Mesothelial cell of epicardium (in vitro differentiated cells): Measurements from ENCODE around the gene CDKN2D. TPM values are rescaled to one million over a fixed set of nuclear protein-coding genes. Genes with fewer than 3 reads are reported as not detected.

Experiments used
- DNase-seq, 2 experiments: peaks; one replicate each; pipeline ENCODE4 v3.0.0; 2021; ENCODE audit warnings: low spot score in 2 of 2; ENCODE audit not compliant: unreplicated experiment in 2 of 2
- H3K27ac Mint-ChIP-seq: 2 replicates; pipeline ENCODE4 v1.8.0; 2021; ENCODE audit warnings: mixed read lengths
- H3K27me3 Mint-ChIP-seq: 2 replicates; pipeline ENCODE4 v1.8.0; 2021; ENCODE audit warnings: low read depth, mixed read lengths
- H3K36me3 Mint-ChIP-seq: 2 replicates; pipeline ENCODE4 v1.8.0; 2021; ENCODE audit warnings: mixed read lengths
- H3K4me1 Mint-ChIP-seq: 2 replicates; pipeline ENCODE4 v1.8.0; 2021; ENCODE audit warnings: mixed read lengths
- H3K4me3 Mint-ChIP-seq: 2 replicates; pipeline ENCODE4 v1.8.0; 2021; ENCODE audit warnings: mild to moderate bottlenecking, moderate library complexity, mixed read lengths
- H3K9me3 Mint-ChIP-seq: 2 replicates; pipeline ENCODE4 v1.8.0; 2021; ENCODE audit warnings: mixed read lengths
- CTCF ChIP-seq: fragments of 200-600 bp; sonication (generic); IDR thresholded peaks from one replicate; pipeline ENCODE4 v1.5.0; 2021; ENCODE audit warnings: antibody characterized with exemption; ENCODE audit not compliant: unreplicated experiment
- total RNA-seq: library from RNA; stranded (reverse); gene quantifications from 3 replicates; pipeline ENCODE4 v1.2.1, GENCODE V29; 2021

Gene CDKN2D
- total RNA-seq, 1 donor from 2014 or later = 3.1 TPM

DNA sequence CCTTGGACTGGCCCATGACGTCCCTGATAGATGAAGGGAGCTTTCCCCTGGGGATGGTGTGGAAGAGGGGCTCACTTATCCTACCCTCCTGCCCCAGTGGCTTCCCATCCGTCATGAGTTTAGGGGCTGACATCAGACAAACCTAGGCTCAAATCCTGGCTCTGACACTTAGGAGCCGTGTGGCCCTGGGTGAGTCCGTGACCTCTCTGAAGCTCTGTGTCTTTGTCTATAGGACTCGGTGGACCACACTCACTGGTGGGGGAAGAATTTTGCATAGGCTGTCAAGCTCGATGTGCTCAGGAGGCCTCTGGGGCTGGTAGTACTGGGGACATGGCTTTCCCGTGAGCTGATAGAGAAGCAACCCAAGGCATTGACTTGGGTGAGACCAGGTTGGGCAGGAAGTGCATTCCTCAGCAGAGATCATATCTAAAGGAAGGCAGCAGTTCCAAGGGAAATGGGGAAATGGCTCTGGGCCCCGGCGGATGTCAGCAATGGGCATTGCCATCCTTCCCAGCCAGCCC is 35.7 kb upstream of the CDKN2D start:
- Mint-ChIP-seq H3K4me3 (peak overlapping the region; percentile 79), H3K27ac (peak overlapping the region; percentile 76), H3K9me3 (no peaks in the 10 kb centered on the region), H3K36me3 (no peaks in the 10 kb centered on the region), H3K4me1 (peaks cover 19% of the 10 kb centered on the region), H3K27me3 (peaks cover 1% of the 10 kb centered on the region)
- no peak for DNase-seq
- TF ChIP-seq CTCF = no peak

- Mint-ChIP-seq H3K4me1 (peaks cover 19% of the 10 kb centered on the region), H3K4me3 (peak overlapping the region; percentile 79), H3K27ac (peak overlapping the region; percentile 76), H3K36me3 (no peaks in the 10 kb centered on the region), H3K9me3 (no peaks in the 10 kb centered on the region), H3K27me3 (peaks cover 1% of the 10 kb centered on the region)
- no peak for TF ChIP-seq CTCF
- no peak for DNase-seq
These were observed 35.2 kb upstream of the CDKN2D start for GRCh38 chr19:10603873-10604459.

DNA sequence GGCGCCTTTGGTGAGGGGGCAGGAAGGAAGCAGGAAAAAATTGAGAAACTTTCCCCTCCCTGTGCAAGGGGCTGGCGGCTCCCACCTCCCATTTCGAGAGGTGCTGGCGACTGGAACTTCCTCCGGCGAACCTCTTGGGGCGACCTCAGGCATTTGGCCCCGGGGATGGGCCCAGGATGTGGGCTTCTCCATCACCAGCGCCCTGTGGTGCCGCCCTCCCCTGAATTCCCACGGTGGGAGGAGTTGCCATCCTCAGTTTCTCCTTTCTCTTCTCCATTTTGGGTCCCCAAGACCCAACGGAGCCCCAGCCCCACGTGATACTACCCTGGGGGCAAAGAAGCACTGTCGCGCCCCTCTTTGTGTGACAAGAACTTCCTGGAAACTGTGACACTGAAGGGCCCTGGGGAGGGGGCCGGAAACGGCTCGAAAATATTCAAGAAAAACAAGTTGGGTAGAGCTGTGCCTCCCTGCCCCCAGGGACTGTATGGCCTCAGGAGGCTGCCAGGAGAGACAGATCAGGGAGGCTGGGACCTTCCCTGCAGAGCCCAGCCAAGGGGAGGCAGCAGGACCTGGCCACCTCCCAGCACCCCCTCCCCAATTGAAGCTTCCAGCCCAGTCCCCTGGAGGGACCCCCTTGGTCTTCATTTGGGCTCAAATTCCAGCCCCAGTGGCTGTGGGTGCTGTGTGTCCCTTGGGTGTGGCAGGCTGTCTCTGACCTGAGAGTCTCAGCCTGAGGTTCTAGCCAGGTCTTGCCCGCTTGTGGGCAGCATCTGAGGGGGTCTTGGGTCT is 34.5 kb upstream of the CDKN2D start:
- peak overlapping the region; percentile 79 for H3K4me3 Mint-ChIP-seq
- peak overlapping the region; percentile 92 for H3K27ac Mint-ChIP-seq
- H3K27me3 Mint-ChIP-seq = peaks cover 1% of the 10 kb centered on the region
- TF ChIP-seq CTCF = no peak
- no peaks in the 10 kb centered on the region for H3K9me3 Mint-ChIP-seq
- DNase-seq = peak in 1 of 2 experiments; percentile 46
- H3K36me3 Mint-ChIP-seq = no peaks in the 10 kb centered on the region
- H3K4me1 Mint-ChIP-seq = peaks cover 19% of the 10 kb centered on the region

DNA sequence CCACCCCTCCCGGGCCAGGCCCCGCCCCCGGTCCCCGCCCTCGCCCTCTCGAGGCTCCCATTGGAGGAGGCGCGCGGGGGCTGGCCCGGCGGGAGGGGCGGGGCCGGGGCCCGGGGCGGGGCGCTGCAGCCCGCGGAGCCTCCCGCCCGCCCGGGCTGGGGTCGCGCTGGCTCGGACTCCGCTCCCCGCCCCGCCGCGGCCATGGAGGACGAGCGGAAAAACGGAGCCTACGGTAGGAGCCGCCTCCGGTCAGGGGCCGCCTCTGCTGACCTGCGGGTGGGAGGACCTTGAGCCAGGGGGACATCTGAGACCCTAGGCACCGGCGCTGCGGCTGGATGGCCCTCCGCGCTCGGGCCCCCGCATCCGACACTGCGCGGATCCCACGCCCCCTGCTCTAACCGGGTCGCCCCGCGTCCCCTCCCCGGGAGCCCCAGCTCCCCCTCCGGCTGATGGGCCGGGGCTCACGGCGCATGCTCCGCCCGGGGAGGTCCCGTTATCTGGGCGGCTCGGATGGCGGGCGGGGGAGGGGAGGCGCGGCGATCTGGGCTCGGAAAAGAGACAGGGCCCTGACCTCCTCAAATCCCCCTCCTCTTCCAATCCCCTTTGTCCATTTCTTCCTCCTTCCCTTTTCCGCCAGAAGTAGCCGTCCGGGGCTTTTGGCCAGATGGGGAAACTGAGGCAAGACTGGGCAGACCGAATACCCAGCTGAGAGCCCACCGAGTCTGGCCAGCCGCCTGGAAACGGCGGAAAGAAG is 33.7 kb upstream of the CDKN2D start:
- H3K27me3 Mint-ChIP-seq = peaks cover 1% of the 10 kb centered on the region
- H3K27ac Mint-ChIP-seq = peak overlapping the region; percentile 92
- peaks cover 19% of the 10 kb centered on the region for H3K4me1 Mint-ChIP-seq
- no peak for TF ChIP-seq CTCF
- H3K9me3 Mint-ChIP-seq = no peaks in the 10 kb centered on the region
- H3K36me3 Mint-ChIP-seq = no peaks in the 10 kb centered on the region
- H3K4me3 Mint-ChIP-seq = peak overlapping the region; percentile 79
- peak; percentile 78 to 83 for DNase-seq

DNA sequence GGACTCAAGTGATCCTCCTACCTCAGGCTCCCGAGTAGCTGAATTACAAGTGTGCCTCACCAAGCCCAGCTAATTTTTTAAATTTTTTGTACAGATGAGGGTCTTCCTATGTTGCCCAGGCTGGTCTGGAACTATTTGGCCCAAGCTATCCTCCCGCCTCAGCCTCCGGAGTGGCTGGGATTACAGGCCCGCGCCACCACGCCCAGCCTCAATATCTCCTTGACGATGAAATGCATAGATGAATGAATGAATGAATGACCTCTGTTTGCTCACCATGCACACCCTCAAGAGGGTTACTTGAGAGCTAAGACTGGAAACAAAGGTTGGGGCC is 33.2 kb upstream of the CDKN2D start:
- Mint-ChIP-seq H3K4me1 (peaks cover 19% of the 10 kb centered on the region), H3K9me3 (no peaks in the 10 kb centered on the region), H3K27ac (no peak overlapping the region), H3K4me3 (peak overlapping the region; percentile 73), H3K27me3 (peaks cover 1% of the 10 kb centered on the region), H3K36me3 (no peaks in the 10 kb centered on the region)
- no peak for TF ChIP-seq CTCF
- DNase-seq = no peak
